ENCODE data around the gene SRCIN1. TPM values are rescaled to one million over a fixed set of nuclear protein-coding genes. Genes with fewer than 3 reads are reported as not detected.

SRCIN1 gene
- total RNA-seq, 1 experiment from 2014 or later = 16.7 TPM

- BruUV-seq (replicated peaks) = no TSS peak
- intact Hi-C loops (cut with micrococcal nuclease; ENCODE audit: unreplicated experiment) = loop anchor here (5.0 kb wide), 1 partner anchor 42 kb away; no protein-coding TSS in a partner anchor
- H3K4me2 ChIP-seq = no peak overlapping the region
- H2AFZ ChIP-seq = no peak overlapping the region
- DNase-seq = no peak
- no peak overlapping the region for H3K27ac ChIP-seq
- H3K27me3 ChIP-seq (ENCODE audit: insufficient read depth, low read depth) = no peaks in the 10 kb centered on the region
- ChIA-PET POLR2A (ENCODE audit: unreplicated experiment) (no interaction called here), CTCF (interaction anchor here (0.9 kb wide), 1 partner anchor 9 kb away, joined by 3 read pairs; no protein-coding TSS in a partner anchor)
- peaks cover 21% of the 10 kb centered on the region for H3F3A ChIP-seq (ENCODE audit: insufficient read depth, low read depth)
- TF ChIP-seq CTCF (conservative IDR thresholded peaks at IDR 0.05) = no peak
- no peak for TF ChIP-seq EZH2 (IDR thresholded peaks at IDR 0.05; ENCODE audit: low read depth)
- H3K9me3 ChIP-seq (ENCODE audit: insufficient read depth, low read depth) = no peaks in the 10 kb centered on the region
- peaks cover 4% of the 10 kb centered on the region; the same call in 1 of the 2 replicates for H4K20me1 ChIP-seq (ENCODE audit: insufficient read depth)
- H3K36me3 ChIP-seq (ENCODE audit: low read depth) = no peaks in the 10 kb centered on the region
- no peak overlapping the region for H3K4me3 ChIP-seq
- no peaks in the 10 kb centered on the region; the same call in 1 of the 2 replicates for H3K79me2 ChIP-seq (ENCODE audit: low read depth)
- H3K9me2 ChIP-seq (ENCODE audit: insufficient read depth) = no peaks in the 10 kb centered on the region
- no peaks in the 10 kb centered on the region; the same call in 1 of the 2 replicates for H3K4me1 ChIP-seq (replicated peaks; ENCODE audit: insufficient read depth)
Observed at GRCh38 chr17:38598995-38599394, 6.8 kb downstream of the SRCIN1 start.

GRCh38 chr17:38598536-38598935 lies 7.2 kb downstream of the SRCIN1 start:
- intact Hi-C loops (cut with micrococcal nuclease; ENCODE audit: unreplicated experiment) = loop anchor here (5.0 kb wide), 1 partner anchor 41 kb away; no protein-coding TSS in a partner anchor
- Histone ChIP-seq H3K79me2 (ENCODE audit: low read depth) (no peaks in the 10 kb centered on the region), H3K9me3 (ENCODE audit: insufficient read depth, low read depth) (no peaks in the 10 kb centered on the region), H3K4me3 (no peak overlapping the region), H3K27me3 (ENCODE audit: insufficient read depth, low read depth) (no peaks in the 10 kb centered on the region), H2AFZ (no peak overlapping the region), H3K27ac (no peak overlapping the region), H4K20me1 (ENCODE audit: insufficient read depth) (no peaks in the 10 kb centered on the region), H3K4me1 (replicated peaks; ENCODE audit: insufficient read depth) (peaks cover 4% of the 10 kb centered on the region; the same call in 1 of the 2 replicates), H3F3A (ENCODE audit: insufficient read depth, low read depth) (peaks cover 19% of the 10 kb centered on the region), H3K36me3 (ENCODE audit: low read depth) (no peaks in the 10 kb centered on the region), H3K4me2 (no peak overlapping the region), H3K9me2 (ENCODE audit: insufficient read depth) (no peaks in the 10 kb centered on the region)
- POLR2A ChIA-PET (ENCODE audit: unreplicated experiment) = interaction anchor here (0.6 kb wide), 1 partner anchor 29 kb away, joined by 4 read pairs; no protein-coding TSS in a partner anchor
- no TSS peak for BruUV-seq (replicated peaks)
- TF ChIP-seq EZH2 (IDR thresholded peaks at IDR 0.05; ENCODE audit: low read depth) = no peak
- TF ChIP-seq CTCF (conservative IDR thresholded peaks at IDR 0.05) = no peak
- CTCF ChIA-PET = interaction anchor here (0.9 kb wide), 1 partner anchor 9 kb away, joined by 3 read pairs; no protein-coding TSS in a partner anchor
- peak; percentile 82 to 87 for DNase-seq

- no peak overlapping the region for H3K27ac ChIP-seq
- no peak for TF ChIP-seq CTCF (conservative IDR thresholded peaks at IDR 0.05)
- no peak for TF ChIP-seq EZH2 (IDR thresholded peaks at IDR 0.05; ENCODE audit: low read depth)
- no peaks in the 10 kb centered on the region for H3K9me3 ChIP-seq (ENCODE audit: insufficient read depth, low read depth)
- no peaks in the 10 kb centered on the region for H4K20me1 ChIP-seq (ENCODE audit: insufficient read depth)
- intact Hi-C loops (cut with micrococcal nuclease; ENCODE audit: unreplicated experiment) = loop anchor here (5.0 kb wide), 1 partner anchor 40 kb away; no protein-coding TSS in a partner anchor
- POLR2A ChIA-PET (ENCODE audit: unreplicated experiment) = interaction anchor here (0.7 kb wide), 1 partner anchor 12 kb away, joined by 3 read pairs; no protein-coding TSS in a partner anchor
- no TSS peak for BruUV-seq (replicated peaks)
- no peak overlapping the region for H3K4me2 ChIP-seq
- no peaks in the 10 kb centered on the region for H3K9me2 ChIP-seq (ENCODE audit: insufficient read depth)
- H3K27me3 ChIP-seq (ENCODE audit: insufficient read depth, low read depth) = no peaks in the 10 kb centered on the region
- DNase-seq = no peak
- peaks cover 23% of the 10 kb centered on the region for H3F3A ChIP-seq (ENCODE audit: insufficient read depth, low read depth)
- CTCF ChIA-PET = no interaction called here
- no peaks in the 10 kb centered on the region for H3K79me2 ChIP-seq (ENCODE audit: low read depth)
- no peak overlapping the region for H2AFZ ChIP-seq
- H3K36me3 ChIP-seq (ENCODE audit: low read depth) = no peaks in the 10 kb centered on the region
- peaks cover 16% of the 10 kb centered on the region for H3K4me1 ChIP-seq (replicated peaks; ENCODE audit: insufficient read depth)
- H3K4me3 ChIP-seq = no peak overlapping the region
Observed at GRCh38 chr17:38597375-38597774, 8.4 kb downstream of the SRCIN1 start.

All from PC-9 (cell line).